Esophagus muscularis mucosa (tissue), 4 donors: ENCODE measurements around the gene ERC2. TPM values are rescaled to one million over a fixed set of nuclear protein-coding genes. Genes with fewer than 3 reads are reported as not detected.

Experiments used
- DNase-seq: peaks from one replicate; pipeline ENCODE4 v3.0.0-alpha.2; 2017; ENCODE audit errors: extremely low spot score
- H3K27ac ChIP-seq, 4 donors: fragments of 200-600 bp; sonication (generic); replicated peaks in 1 of 4; 1 replicate in 3 of 4; 2 replicates in 1 of 4; pipeline ENCODE4 v1.5.1; 2016 to 2019; ENCODE audit warnings: mild to moderate bottlenecking in 1 of 4
- H3K27me3 ChIP-seq, 4 donors: fragments of 200-600 bp; sonication (generic); one replicate each; pipeline versions ENCODE4 v1.5.1 to v1.6.0; 2016 to 2019
- H3K36me3 ChIP-seq, 4 donors: fragments of 200-600 bp; sonication (generic); one replicate each; pipeline ENCODE4 v1.5.1; 2016 to 2019
- H3K4me1 ChIP-seq, 4 donors: fragments of 200-600 bp; sonication (generic); one replicate each; pipeline ENCODE4 v1.5.1; 2016 to 2019
- H3K4me3 ChIP-seq, 4 donors: fragments of 200-600 bp; sonication (generic); 1 replicate in 2 of 4; 2 replicates in 2 of 4; pipeline ENCODE4 v1.5.1; 2016 to 2019; ENCODE audit warnings: mild to moderate bottlenecking in 4 of 4, moderate library complexity in 1 of 4
- H3K9me3 ChIP-seq, 4 donors: fragments of 200-600 bp; sonication (generic); 1 replicate in 3 of 4; 2 replicates in 1 of 4; pipeline ENCODE4 v1.5.1; 2016 to 2019
- CTCF ChIP-seq, 3 experiments: fragments of 200-600 bp in 2 of 3; fragments of 450-650 bp in 1 of 3; sonication (generic) in 2 of 3; IDR thresholded peaks; one replicate each; pipeline ENCODE4 v1.5.1; 2017 to 2019; ENCODE audit warnings: antibody characterized with exemption in 3 of 3, mild to moderate bottlenecking in 2 of 3, moderate library complexity in 1 of 3
- EP300 ChIP-seq: sonication (generic); formaldehyde crosslinking; IDR thresholded peaks from one replicate; pipeline ENCODE4 v1.6.1; 2017; ENCODE audit warnings: antibody characterized with exemption
- POLR2A ChIP-seq: fragments of 450-650 bp; IDR thresholded peaks from one replicate; pipeline ENCODE4 v1.6.1; 2017; ENCODE audit warnings: antibody characterized with exemption, moderate library complexity, mild to moderate bottlenecking, low read depth
- POLR2AphosphoS5 ChIP-seq, 2 donors: sonication (generic); formaldehyde crosslinking; IDR thresholded peaks; one replicate each; pipeline ENCODE4 v1.6.1; 2017; ENCODE audit warnings: antibody characterized with exemption in 2 of 2
- WGBS: methylation state at CpG from one replicate; pipeline ENCODE4 v1.1.5; 2018; 5-methylcytosine and 5-hydroxymethylcytosine counted together
- intact Hi-C: fragments of 100-400 bp; cut with DNase I; formaldehyde crosslinking; loops from one replicate; pipeline ENCODE4 v1.15.1; 2023
- total RNA-seq, 4 donors: library from RNA; depleted of rRNA; stranded (reverse); fragments of >200 nt; gene quantifications; one replicate each; pipeline versions ENCODE4 v1.1.0 to v1.2.1, GENCODE V29; 2016

The ERC2 gene
- total RNA-seq, 4 donors from 2014 or later, result 0.42 to 2.0 (median 1.5) TPM

GRCh38 chr3:55639896-55640765, 828.1 kb downstream of the ERC2 start:
- no peak for DNase-seq
- no peaks in the 10 kb centered on the region for H3K4me1 ChIP-seq
- H3K27me3 ChIP-seq, result no peaks in the 10 kb centered on the region
- no peak overlapping the region for H3K27ac ChIP-seq
- TF ChIP-seq CTCF (IDR thresholded peaks at IDR 0.05) (no peak), POLR2A (no peak), POLR2AphosphoS5 (IDR thresholded peaks at IDR 0.05) (no peak), EP300 (no peak)
- H3K9me3 ChIP-seq, result no peaks in the 10 kb centered on the region
- intact Hi-C loops, result no loop called here
- H3K4me3 ChIP-seq, result no peak overlapping the region
- H3K36me3 ChIP-seq, result no peaks in the 10 kb centered on the region
- 73% methylated on average over 9 of the region's 9 CpGs for WGBS

GRCh38 chr3:55639143-55639542, 829.1 kb downstream of the ERC2 start:
- DNase-seq, result no peak
- Histone ChIP-seq H3K9me3 (no peaks in the 10 kb centered on the region), H3K36me3 (no peaks in the 10 kb centered on the region), H3K4me1 (no peaks in the 10 kb centered on the region), H3K27ac (no peak overlapping the region), H3K4me3 (no peak overlapping the region), H3K27me3 (no peaks in the 10 kb centered on the region)
- intact Hi-C loops, result no loop called here
- WGBS, result 98% methylated on average over 2 of the region's 2 CpGs
- no peak for TF ChIP-seq POLR2AphosphoS5 (IDR thresholded peaks at IDR 0.05)
- no peak for TF ChIP-seq CTCF (IDR thresholded peaks at IDR 0.05)
- TF ChIP-seq POLR2A, result no peak
- TF ChIP-seq EP300, result no peak

- no peaks in the 10 kb centered on the region for H3K9me3 ChIP-seq
- no peak for DNase-seq
- WGBS, result 82% methylated on average over 7 of the region's 7 CpGs
- TF ChIP-seq CTCF (IDR thresholded peaks at IDR 0.05) (no peak), EP300 (no peak), POLR2A (no peak), POLR2AphosphoS5 (IDR thresholded peaks at IDR 0.05) (no peak)
- no peaks in the 10 kb centered on the region for H3K27me3 ChIP-seq
- H3K27ac ChIP-seq, result no peak overlapping the region
- no peaks in the 10 kb centered on the region for H3K4me1 ChIP-seq
- no peaks in the 10 kb centered on the region for H3K36me3 ChIP-seq
- intact Hi-C loops, result no loop called here
- H3K4me3 ChIP-seq, result no peak overlapping the region
These were observed 830.2 kb downstream of the ERC2 start for GRCh38 chr3:55637906-55638638.

- intact Hi-C loops, result no loop called here
- 94% methylated on average over 9 of the region's 9 CpGs for WGBS
- Histone ChIP-seq H3K27ac (no peak overlapping the region), H3K4me1 (no peaks in the 10 kb centered on the region), H3K27me3 (no peaks in the 10 kb centered on the region), H3K9me3 (no peaks in the 10 kb centered on the region), H3K4me3 (no peak overlapping the region), H3K36me3 (no peaks in the 10 kb centered on the region)
- DNase-seq, result no peak
- TF ChIP-seq POLR2A, result no peak
- no peak for TF ChIP-seq EP300
- TF ChIP-seq CTCF (IDR thresholded peaks at IDR 0.05), result no peak
- no peak for TF ChIP-seq POLR2AphosphoS5 (IDR thresholded peaks at IDR 0.05)
These were observed 831.7 kb downstream of the ERC2 start for GRCh38 chr3:55636300-55637195.
